SK-N-SH (cell line): ENCODE measurements around the gene RAB7A. TPM values are rescaled to one million over a fixed set of nuclear protein-coding genes. Genes with fewer than 3 reads are reported as not detected.

Experiments
- CTCF ChIA-PET: fragments of 300-600, 350-600 bp; formaldehyde crosslinking; extraction: SDS; loops from one replicate; lab custom pipeline; 2021; lab: Yijun Ruan, JAX
- POLR2A ChIA-PET: fragments of 350-600 bp; sonication (Branson Sonifier 250); formaldehyde crosslinking; extraction: SDS; loops from one replicate; lab custom pipeline; 2020; ENCODE audit warnings: antibody characterized with exemption, inconsistent platforms; lab: Yijun Ruan, JAX
- DNase-seq: peaks from one replicate; pipeline ENCODE4 v3.0.0; 2012
- H2AFZ ChIP-seq: fragments of 200-600 bp; sonication (generic); 2 replicates; pipeline ENCODE4 v1.8.1; 2016; ENCODE audit warnings: antibody characterized with exemption, mild to moderate bottlenecking, low read depth
- H3F3A ChIP-seq: fragments of 200-600 bp; sonication (generic); replicated peaks from 2 replicates; pipeline ENCODE3; 2016; ENCODE audit warnings: antibody characterized with exemption, mild to moderate bottlenecking; ENCODE audit not compliant: insufficient read depth
- H3K27ac ChIP-seq, 2 experiments: fragments of 200-500 bp in 1 of 2; fragments of 200-600 bp in 1 of 2; sonication (Bioruptor generic) in 1 of 2; sonication (generic), shearing (Covaris generic) in 1 of 2; 2 replicates each; pipeline versions ENCODE4 v1.5.1 to v1.6.1; 2014 to 2016; ENCODE audit warnings: low read depth in 2 of 2, inconsistent platforms in 1 of 2, low read length in 1 of 2, mild to moderate bottlenecking in 1 of 2, mixed read lengths in 1 of 2
- H3K27me3 ChIP-seq: fragments of 200-600 bp; sonication (generic), shearing (Covaris generic); 2 replicates; pipeline ENCODE4 v1.6.1; 2016; ENCODE audit warnings: mixed run types; ENCODE audit not compliant: insufficient read depth
- H3K36me3 ChIP-seq, 2 experiments: fragments of 200-500 bp in 1 of 2; fragments of 200-600 bp in 1 of 2; sonication (Bioruptor generic) in 1 of 2; sonication (generic) in 1 of 2; replicated peaks in 1 of 2; 2 replicates each; pipeline versions ENCODE3 to v1.5.1; 2014 to 2016; ENCODE audit warnings: low read length in 1 of 2, mild to moderate bottlenecking in 1 of 2; ENCODE audit not compliant: insufficient read depth in 2 of 2, control insufficient read depth in 1 of 2
- H3K4me1 ChIP-seq, 2 experiments: fragments of 200-500 bp in 1 of 2; fragments of 200-600 bp in 1 of 2; sonication (Bioruptor generic) in 1 of 2; sonication (generic), shearing (Covaris generic) in 1 of 2; 2 replicates each; pipeline versions ENCODE4 v1.5.1 to v1.6.1; 2014 to 2016; ENCODE audit warnings: low read depth in 1 of 2, low read length in 1 of 2, mixed run types in 1 of 2; ENCODE audit not compliant: insufficient read depth in 2 of 2, control insufficient read depth in 1 of 2
- H3K4me2 ChIP-seq: fragments of 200-600 bp; sonication (generic), shearing (Covaris generic); 2 replicates; pipeline ENCODE4 v1.6.1; 2017; ENCODE audit warnings: mixed run types
- H3K4me3 ChIP-seq, 2 experiments: fragments of 200-500 bp in 1 of 2; fragments of 200-600 bp in 1 of 2; sonication (Bioruptor generic) in 1 of 2; sonication (generic), shearing (Covaris generic) in 1 of 2; 2 replicates each; pipeline versions ENCODE4 v1.5.1 to v1.8.1; 2014 to 2016; ENCODE audit warnings: low read depth in 2 of 2, inconsistent platforms in 1 of 2, low read length in 1 of 2, mild to moderate bottlenecking in 1 of 2, mixed read lengths in 1 of 2, moderate library complexity in 1 of 2
- H3K79me2 ChIP-seq: fragments of 200-600 bp; sonication (generic); 2 replicates; pipeline ENCODE4 v1.8.1; 2017; ENCODE audit warnings: mild to moderate bottlenecking; ENCODE audit not compliant: insufficient read depth
- H3K9ac ChIP-seq: fragments of 200-600 bp; sonication (generic); 2 replicates; pipeline ENCODE4 v1.6.1; 2017; ENCODE audit warnings: mixed run types
- H3K9me2 ChIP-seq: fragments of 200-600 bp; sonication (generic); 2 replicates; pipeline ENCODE4 v1.6.1; 2017; ENCODE audit warnings: mixed run types
- H3K9me3 ChIP-seq: fragments of 200-600 bp; sonication (generic); 2 replicates; pipeline ENCODE4 v1.6.1; 2017; ENCODE audit warnings: mixed run types, mild to moderate bottlenecking, moderate library complexity
- H4K20me1 ChIP-seq: fragments of 200-600 bp; sonication (generic); 2 replicates; pipeline ENCODE4 v1.6.1; 2017; ENCODE audit warnings: mild to moderate bottlenecking, mixed run types; ENCODE audit not compliant: insufficient read depth
- ELF1 ChIP-seq: IDR thresholded peaks from 2 replicates; pipeline ENCODE4 v1.4.0; 2012
- FOXM1 ChIP-seq: IDR thresholded peaks from 2 replicates; pipeline ENCODE4 v1.4.0; 2012; ENCODE audit warnings: low read depth, mild to moderate bottlenecking
- RAD21 ChIP-seq: IDR thresholded peaks from 2 replicates; pipeline ENCODE4 v1.6.1; 2012; ENCODE audit warnings: mild to moderate bottlenecking, low read length
- RXRA ChIP-seq: IDR thresholded peaks from 2 replicates; pipeline ENCODE4 v1.4.0; 2012; ENCODE audit warnings: low read depth, mild to moderate bottlenecking, borderline replicate concordance
- YY1 ChIP-seq: IDR thresholded peaks from 2 replicates; pipeline ENCODE4 v1.4.0; 2012; ENCODE audit warnings: low read depth, mild to moderate bottlenecking
- WGBS: methylation state at CpG from one replicate; pipeline ENCODE4 v1.1.6; 2017; ENCODE audit warnings: low lambda C conversion rate; 5-methylcytosine and 5-hydroxymethylcytosine counted together
- polyA plus RNA-seq, 3 experiments: library from polyadenylated mRNA; depleted of rRNA; stranded (reverse); fragments of >200 nt; gene quantifications; 2 replicates each; pipeline ENCODE4 v1.2.3, GENCODE V29; 2012
- TF ChIP-seq, protein P1 (sequence below): fragments of 150-350 bp; IDR thresholded peaks from 2 replicates; pipeline ENCODE4 v1.6.1; 2016; ENCODE audit warnings: mild to moderate bottlenecking, low read depth, low read length
- TF ChIP-seq, protein P2 (sequence below): IDR thresholded peaks from 2 replicates; pipeline ENCODE4 v1.4.0; 2012; ENCODE audit warnings: low read depth
- TF ChIP-seq, protein P3 (sequence below): IDR thresholded peaks from 2 replicates; pipeline ENCODE4 v1.4.0; 2012; ENCODE audit warnings: low read depth, borderline replicate concordance

Gene RAB7A
- polyA plus RNA-seq, 1 of the 3 experiments (the other 2 are of a cell fraction) = 271 TPM

DNA sequence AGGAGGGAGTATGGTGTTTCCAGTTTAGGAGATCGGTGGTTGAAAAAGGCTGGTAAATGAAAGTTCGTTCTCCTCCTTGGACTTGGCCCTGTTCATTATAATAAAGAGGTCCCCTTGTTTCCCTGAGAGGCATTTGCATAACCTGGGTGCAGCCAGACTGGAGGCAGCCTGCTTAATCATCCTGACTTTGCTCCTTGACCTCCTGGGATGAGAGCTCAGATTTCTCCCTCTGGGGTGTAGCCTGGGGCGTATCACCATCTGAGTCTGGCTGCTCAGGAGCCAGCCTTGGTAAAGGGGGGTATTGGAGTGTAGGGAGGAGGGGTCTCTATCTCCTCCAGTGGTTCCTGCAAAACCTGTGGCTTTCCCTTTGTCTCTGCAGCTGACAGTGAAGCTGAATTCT is 132.2 kb downstream of the RAB7A start:
- Histone ChIP-seq H3K27me3 (no peaks in the 10 kb centered on the region), H3K9me3 (0 out of 2 replicates have a peak, but pooled peaks cover 6% of the 10 kb centered on the region), H3K79me2 (no peaks in the 10 kb centered on the region), H2AFZ (no peak overlapping the region), H4K20me1 (no peaks in the 10 kb centered on the region), H3K9ac (no peak overlapping the region), H3K4me3 (no peak overlapping the region), H3F3A (no peaks in the 10 kb centered on the region), H3K36me3 (no peaks in the 10 kb centered on the region), H3K4me2 (no peak overlapping the region), H3K4me1 (no peaks in the 10 kb centered on the region), H3K9me2 (no peaks in the 10 kb centered on the region), H3K27ac (no peak overlapping the region)
- CTCF ChIA-PET = interaction anchor here (2.8 kb wide), 1 partner anchor 12 kb away, joined by 15 read pairs; no protein-coding TSS in a partner anchor
- TF ChIP-seq RAD21 (no peak), YY1 (no peak), RXRA (no peak), FOXM1 (no peak), ELF1 (no peak)
- TF ChIP-seq, protein P1, sequence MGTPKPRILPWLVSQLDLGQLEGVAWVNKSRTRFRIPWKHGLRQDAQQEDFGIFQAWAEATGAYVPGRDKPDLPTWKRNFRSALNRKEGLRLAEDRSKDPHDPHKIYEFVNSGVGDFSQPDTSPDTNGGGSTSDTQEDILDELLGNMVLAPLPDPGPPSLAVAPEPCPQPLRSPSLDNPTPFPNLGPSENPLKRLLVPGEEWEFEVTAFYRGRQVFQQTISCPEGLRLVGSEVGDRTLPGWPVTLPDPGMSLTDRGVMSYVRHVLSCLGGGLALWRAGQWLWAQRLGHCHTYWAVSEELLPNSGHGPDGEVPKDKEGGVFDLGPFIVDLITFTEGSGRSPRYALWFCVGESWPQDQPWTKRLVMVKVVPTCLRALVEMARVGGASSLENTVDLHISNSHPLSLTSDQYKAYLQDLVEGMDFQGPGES = no peak
- TF ChIP-seq, protein P2, sequence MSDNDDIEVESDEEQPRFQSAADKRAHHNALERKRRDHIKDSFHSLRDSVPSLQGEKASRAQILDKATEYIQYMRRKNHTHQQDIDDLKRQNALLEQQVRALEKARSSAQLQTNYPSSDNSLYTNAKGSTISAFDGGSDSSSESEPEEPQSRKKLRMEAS = no peak
- POLR2A ChIA-PET = no interaction called here
- no peak for DNase-seq
- WGBS = 82% methylated on average over 2 of the region's 3 CpGs

DNA sequence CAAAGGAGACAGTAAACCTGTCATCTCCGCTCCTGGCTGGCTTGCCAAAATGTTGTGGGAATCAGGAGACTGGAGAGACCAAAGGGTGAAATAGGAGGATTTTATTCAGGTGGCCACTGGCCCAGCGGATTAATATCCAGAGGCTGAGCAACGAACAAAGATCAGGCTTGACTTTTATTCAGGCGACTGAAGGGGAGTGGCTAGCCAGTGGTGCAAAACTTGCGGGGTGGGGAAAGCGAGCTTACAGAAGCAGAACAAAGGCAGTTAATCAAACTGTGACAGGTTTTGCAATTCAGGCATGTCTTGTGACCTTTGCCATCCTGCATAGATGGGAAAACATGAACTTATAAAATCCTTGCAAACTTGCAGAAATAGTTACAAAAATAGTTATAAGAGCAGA is 133.6 kb downstream of the RAB7A start:
- H3K4me1 ChIP-seq = peaks cover 0 to 5% of the 10 kb centered on the region in 2 experiments; a peak in 1 of 4 replicates
- ChIA-PET CTCF (interaction anchor here (0.6 to 2.8 kb wide), 3 partner anchors 14 to 179 kb away, joined by 3 to 15 read pairs (median 3); no protein-coding TSS in a partner anchor), POLR2A (no interaction called here)
- DNase-seq = no peak
- WGBS = 82% methylated on average over 6 of the region's 6 CpGs
- no peaks in the 10 kb centered on the region for H3K27me3 ChIP-seq
- H3K9me3 ChIP-seq = 0 out of 2 replicates have a peak, but pooled peaks cover 5% of the 10 kb centered on the region
- no peaks in the 10 kb centered on the region for H3K79me2 ChIP-seq
- H3K4me2 ChIP-seq = no peak overlapping the region
- TF ChIP-seq, protein P1 = no peak
- TF ChIP-seq, protein P3, sequence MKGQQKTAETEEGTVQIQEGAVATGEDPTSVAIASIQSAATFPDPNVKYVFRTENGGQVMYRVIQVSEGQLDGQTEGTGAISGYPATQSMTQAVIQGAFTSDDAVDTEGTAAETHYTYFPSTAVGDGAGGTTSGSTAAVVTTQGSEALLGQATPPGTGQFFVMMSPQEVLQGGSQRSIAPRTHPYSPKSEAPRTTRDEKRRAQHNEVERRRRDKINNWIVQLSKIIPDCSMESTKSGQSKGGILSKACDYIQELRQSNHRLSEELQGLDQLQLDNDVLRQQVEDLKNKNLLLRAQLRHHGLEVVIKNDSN = no peak
- TF ChIP-seq, all 33 proteins: peak for 0
- Histone ChIP-seq H2AFZ (no peak overlapping the region), H3K9me2 (no peaks in the 10 kb centered on the region), H3K36me3 (no peaks in the 10 kb centered on the region), H3K4me3 (no peak overlapping the region), H4K20me1 (no peaks in the 10 kb centered on the region), H3F3A (no peaks in the 10 kb centered on the region), H3K9ac (no peak overlapping the region), H3K27ac (no peak overlapping the region)
